Hepatocyte (in vitro differentiated cells): Measurements from ENCODE around the gene ANG. TPM values are rescaled to one million over a fixed set of nuclear protein-coding genes. Genes with fewer than 3 reads are reported as not detected.

Source experiments
- DNase-seq: peaks from one replicate; pipeline ENCODE4 v3.0.0-alpha.2; 2016; ENCODE audit warnings: low spot score
- H2AFZ ChIP-seq: fragments of 200-600 bp; sonication (generic); 2 replicates; pipeline ENCODE4 v1.6.0; 2016; ENCODE audit warnings: antibody characterized with exemption, mild to moderate bottlenecking
- H3K27ac ChIP-seq: fragments of 200-600 bp; sonication (generic); 2 replicates; pipeline ENCODE4 v1.5.1; 2016; ENCODE audit warnings: mild to moderate bottlenecking
- H3K27me3 ChIP-seq: fragments of 200-600 bp; sonication (generic); 2 replicates; pipeline ENCODE4 v1.6.1; 2016
- H3K36me3 ChIP-seq: fragments of 200-600 bp; sonication (generic); replicated peaks from 2 replicates; pipeline ENCODE4 v1.5.1; 2016; ENCODE audit warnings: low read depth; ENCODE audit not compliant: insufficient read depth
- H3K4me1 ChIP-seq: fragments of 200-600 bp; sonication (generic); 2 replicates; pipeline ENCODE4 v1.5.1; 2016; ENCODE audit warnings: mild to moderate bottlenecking, moderate library complexity; ENCODE audit not compliant: insufficient read depth
- H3K4me2 ChIP-seq: fragments of 200-600 bp; sonication (generic); 2 replicates; pipeline ENCODE4 v1.6.0; 2016
- H3K4me3 ChIP-seq: fragments of 200-600 bp; sonication (generic); 2 replicates; pipeline ENCODE4 v1.5.1; 2016; ENCODE audit warnings: mild to moderate bottlenecking
- H3K79me2 ChIP-seq: fragments of 200-600 bp; sonication (generic); 2 replicates; pipeline ENCODE4 v1.6.0; 2017; ENCODE audit warnings: mild to moderate bottlenecking
- H3K9me2 ChIP-seq: fragments of 200-600 bp; sonication (generic); replicated peaks from 2 replicates; pipeline ENCODE4 v1.6.0; 2017; ENCODE audit warnings: mild to moderate bottlenecking; ENCODE audit not compliant: insufficient read depth
- H3K9me3 ChIP-seq: fragments of 200-600 bp; sonication (generic); 2 replicates; pipeline ENCODE4 v1.5.1; 2016; ENCODE audit warnings: low read depth, mild to moderate bottlenecking
- H4K20me1 ChIP-seq: fragments of 200-600 bp; sonication (generic); 2 replicates; pipeline ENCODE4 v1.6.0; 2016; ENCODE audit warnings: mild to moderate bottlenecking; ENCODE audit not compliant: insufficient read depth, poor library complexity, severe bottlenecking
- CTCF ChIP-seq: fragments of 200-600 bp; sonication (generic); IDR thresholded peaks from 2 replicates; pipeline ENCODE4 v1.5.1; 2016; ENCODE audit warnings: antibody characterized with exemption, mild to moderate bottlenecking; ENCODE audit not compliant: poor library complexity
- EZH2 ChIP-seq: fragments of 200-600 bp; sonication (generic); IDR thresholded peaks from 2 replicates; pipeline ENCODE4 v1.6.1; 2016; ENCODE audit warnings: antibody characterized with exemption, mild to moderate bottlenecking, borderline replicate concordance
- EZH2phosphoT487 ChIP-seq: fragments of 200-600 bp; sonication (generic); IDR thresholded peaks from one replicate; pipeline ENCODE4 v1.6.1; 2018; ENCODE audit warnings: antibody characterized with exemption, mild to moderate bottlenecking, low read depth, moderate library complexity; ENCODE audit not compliant: unreplicated experiment, severe bottlenecking
- WGBS: methylation state at CpG from one replicate; pipeline ENCODE4 v1.1.6; 2016; ENCODE audit warnings: low lambda C conversion rate; ENCODE audit errors: missing lambda C conversion rate; 5-methylcytosine and 5-hydroxymethylcytosine counted together
- polyA plus RNA-seq: library from polyadenylated mRNA; unstranded; fragments of >200 nt; fragmentation: Nextera tagmentation; extraction: Ambion mirVana; gene quantifications from 2 replicates; pipeline ENCODE4 v1.2.1, GENCODE V29; 2016
- total RNA-seq: library from RNA; depleted of rRNA; stranded (reverse); fragments of >200 nt; gene quantifications from 2 replicates; pipeline ENCODE4 v1.2.3, GENCODE V29; 2014

ANG gene
- total and polyA plus RNA-seq, 2 experiments from 2014 or later = 79.1 to 103 TPM

- Histone ChIP-seq H3K9me3 (no peaks in the 10 kb centered on the region), H3K9me2 (no peaks in the 10 kb centered on the region), H3K27me3 (peaks cover 45% of the 10 kb centered on the region), H3K27ac (no peak overlapping the region), H4K20me1 (no peaks in the 10 kb centered on the region), H3K79me2 (no peaks in the 10 kb centered on the region), H3K4me1 (no peaks in the 10 kb centered on the region), H3K4me3 (no peak overlapping the region), H3K36me3 (no peaks in the 10 kb centered on the region), H3K4me2 (no peak overlapping the region), H2AFZ (no peak overlapping the region)
- WGBS = 85% methylated on average over 3 of the region's 3 CpGs
- no peak for DNase-seq
- TF ChIP-seq CTCF (no peak), EZH2 (no peak)
Observed at GRCh38 chr14:20658246-20658645, 30.3 kb upstream of the ANG start.

- Histone ChIP-seq H2AFZ (no peak overlapping the region), H3K9me3 (no peaks in the 10 kb centered on the region), H3K9me2 (no peaks in the 10 kb centered on the region), H3K79me2 (no peaks in the 10 kb centered on the region), H3K27ac (no peak overlapping the region), H4K20me1 (no peaks in the 10 kb centered on the region), H3K4me1 (no peaks in the 10 kb centered on the region), H3K27me3 (peaks cover 41% of the 10 kb centered on the region), H3K4me2 (no peak overlapping the region), H3K4me3 (no peak overlapping the region), H3K36me3 (no peaks in the 10 kb centered on the region)
- no peak for DNase-seq
- TF ChIP-seq EZH2phosphoT487 = no peak
- TF ChIP-seq CTCF = no peak
- no peak for TF ChIP-seq EZH2
- 86% methylated on average over 6 of the region's 6 CpGs for WGBS
Observed at GRCh38 chr14:20659336-20659735, 29.2 kb upstream of the ANG start.

DNA sequence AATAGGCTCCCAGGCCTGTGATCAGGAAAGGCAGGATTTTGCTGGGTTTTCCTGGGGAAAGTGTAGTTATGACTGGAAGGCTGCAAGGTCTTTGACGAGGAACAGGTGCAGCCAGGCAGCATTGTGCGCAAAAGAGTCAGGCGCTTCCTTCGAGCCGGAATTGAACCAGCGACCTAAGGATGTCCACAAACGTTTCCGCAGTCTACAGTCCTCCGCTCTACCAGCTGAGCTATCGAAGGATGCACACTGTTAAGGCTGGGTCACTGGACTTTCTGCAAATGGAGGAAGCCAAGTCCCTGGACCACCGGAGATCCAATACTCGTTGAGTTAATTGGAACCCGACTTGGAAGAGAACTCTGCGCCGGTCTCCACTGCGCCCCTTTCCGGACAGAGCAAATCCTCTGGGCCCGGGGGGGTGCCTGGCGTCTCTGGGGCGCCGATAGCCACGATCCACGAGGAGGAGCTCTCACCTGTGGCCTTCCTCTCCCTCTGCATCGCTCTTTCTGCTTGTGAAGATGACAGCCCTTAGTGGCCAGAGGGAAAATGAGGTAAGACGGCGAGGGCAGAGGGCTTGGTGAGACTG, 28.7 kb upstream of the ANG start:
- no peak for TF ChIP-seq CTCF
- no peak for TF ChIP-seq EZH2
- no peak for TF ChIP-seq EZH2phosphoT487
- H3K27ac ChIP-seq = no peak overlapping the region
- H3K4me1 ChIP-seq = no peaks in the 10 kb centered on the region
- no peaks in the 10 kb centered on the region for H3K9me3 ChIP-seq
- H3K4me3 ChIP-seq = no peak overlapping the region
- no peak for DNase-seq
- H3K9me2 ChIP-seq = no peaks in the 10 kb centered on the region
- H3K4me2 ChIP-seq = no peak overlapping the region
- no peaks in the 10 kb centered on the region for H4K20me1 ChIP-seq
- H3K36me3 ChIP-seq = no peaks in the 10 kb centered on the region
- no peak overlapping the region for H2AFZ ChIP-seq
- WGBS = 85% methylated on average over 26 of the region's 26 CpGs
- peaks cover 41% of the 10 kb centered on the region for H3K27me3 ChIP-seq
- H3K79me2 ChIP-seq = no peaks in the 10 kb centered on the region

DNA sequence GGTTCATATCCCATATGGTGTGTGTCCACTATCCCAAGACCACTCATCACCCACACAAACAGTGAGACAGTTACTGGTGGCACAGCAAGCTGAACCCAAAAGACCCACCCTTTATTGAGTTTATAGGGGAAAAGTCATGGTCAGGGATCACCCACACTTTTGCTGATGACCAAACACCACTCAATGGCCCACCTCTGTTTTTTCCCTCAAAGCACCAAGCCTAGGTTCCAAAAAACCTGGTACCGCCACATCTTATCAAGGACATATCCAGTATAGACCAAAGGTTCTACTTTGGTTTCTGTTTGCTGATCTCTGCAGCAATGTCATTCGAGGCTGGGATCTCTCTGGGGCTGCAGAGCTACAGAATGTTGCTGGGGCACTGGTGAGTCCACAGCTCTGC, 27.4 kb upstream of the ANG start:
- H3K4me2 ChIP-seq = no peak overlapping the region
- no peak overlapping the region for H2AFZ ChIP-seq
- no peak overlapping the region for H3K4me3 ChIP-seq
- no peaks in the 10 kb centered on the region for H3K9me2 ChIP-seq
- peaks cover 30% of the 10 kb centered on the region for H3K27me3 ChIP-seq
- no peaks in the 10 kb centered on the region for H4K20me1 ChIP-seq
- no peaks in the 10 kb centered on the region for H3K79me2 ChIP-seq
- 73% methylated on average over 2 of the region's 2 CpGs for WGBS
- no peaks in the 10 kb centered on the region for H3K36me3 ChIP-seq
- no peak for TF ChIP-seq EZH2
- no peak for TF ChIP-seq EZH2phosphoT487
- TF ChIP-seq CTCF = no peak
- DNase-seq = no peak
- no peaks in the 10 kb centered on the region for H3K9me3 ChIP-seq
- H3K27ac ChIP-seq = no peak overlapping the region
- no peaks in the 10 kb centered on the region for H3K4me1 ChIP-seq
